GM20000 (cell line): ENCODE results near the gene SIL1.

ENCODE experiments used
- DNase-seq: peaks from one replicate; pipeline ENCODE4 v3.0.0; 2012; ENCODE audit warnings: low spot score
- CTCF ChIP-seq: IDR thresholded peaks from 2 replicates; pipeline ENCODE4 v1.5.1; 2012; ENCODE audit warnings: mild to moderate bottlenecking, control low read depth; ENCODE audit errors: extremely low read depth, missing control alignments

The SIL1 gene

GRCh38 chr5:139214646-139215045 is 16.5 kb upstream of the SIL1 start:
- no peak for TF ChIP-seq CTCF
- DNase-seq, result no peak

- DNase-seq, result no peak
- no peak for TF ChIP-seq CTCF
Observed at GRCh38 chr5:139212906-139213305, 14.7 kb upstream of the SIL1 start.

GRCh38 chr5:139212486-139212885 is 14.3 kb upstream of the SIL1 start:
- DNase-seq, result no peak
- TF ChIP-seq CTCF, result no peak

- DNase-seq, result no peak
- no peak for TF ChIP-seq CTCF
Observed at GRCh38 chr5:139210585-139210984, 12.4 kb upstream of the SIL1 start.

- TF ChIP-seq CTCF, result no peak
- no peak for DNase-seq
Observed at GRCh38 chr5:139207297-139208000, 9.3 kb upstream of the SIL1 start.

- DNase-seq, result no peak
- TF ChIP-seq CTCF, result no peak
Observed at GRCh38 chr5:139205586-139205985, 7.4 kb upstream of the SIL1 start.

- no peak for TF ChIP-seq CTCF
- DNase-seq, result no peak
Observed at GRCh38 chr5:139205124-139205523, 7.0 kb upstream of the SIL1 start.
